Smooth muscle cell (in vitro differentiated cells): ENCODE data around the gene GOLGA8B. TPM values are rescaled to one million over a fixed set of nuclear protein-coding genes. Genes with fewer than 3 reads are reported as not detected.
"Not testable (repeated sequence)": the region's sequence is repeated elsewhere in the genome, so short reads cannot be mapped to it uniquely, and the experiment has no call there.

Experiments used
- DNase-seq: peaks from one replicate; lab custom pipeline; 2025; ENCODE audit not compliant: unreplicated experiment; lab: John Stamatoyannopoulos, UW
- H2AFZ ChIP-seq: fragments of 200-600 bp; sonication (generic); 2 replicates; pipeline ENCODE4 v1.6.0; 2016; ENCODE audit warnings: antibody characterized with exemption, low read depth, mild to moderate bottlenecking
- H3F3A ChIP-seq: fragments of 200-600 bp; sonication (generic); 2 replicates; pipeline ENCODE4 v1.6.0; 2017; ENCODE audit warnings: antibody characterized with exemption, low read depth
- H3K27ac ChIP-seq: fragments of 200-600 bp; sonication (generic); 2 replicates; pipeline ENCODE4 v1.5.1; 2016; ENCODE audit warnings: low read depth, mild to moderate bottlenecking
- H3K27me3 ChIP-seq: fragments of 200-600 bp; sonication (generic); 2 replicates; pipeline ENCODE4 v1.6.1; 2016; ENCODE audit warnings: low read depth, mild to moderate bottlenecking
- H3K36me3 ChIP-seq: fragments of 200-600 bp; sonication (generic); 2 replicates; pipeline ENCODE4 v1.5.1; 2016; ENCODE audit warnings: low read depth
- H3K4me1 ChIP-seq: fragments of 200-600 bp; sonication (generic); 2 replicates; pipeline ENCODE4 v1.5.1; 2016; ENCODE audit warnings: low read depth
- H3K4me2 ChIP-seq: fragments of 200-600 bp; sonication (generic); 2 replicates; pipeline ENCODE4 v1.6.0; 2016; ENCODE audit warnings: mild to moderate bottlenecking
- H3K4me3 ChIP-seq: fragments of 200-600 bp; sonication (generic); 2 replicates; pipeline ENCODE4 v1.5.1; 2016; ENCODE audit warnings: mild to moderate bottlenecking
- H3K79me2 ChIP-seq: fragments of 200-600 bp; sonication (generic); 2 replicates; pipeline ENCODE4 v1.6.0; 2016; ENCODE audit warnings: low read depth, mild to moderate bottlenecking
- H3K9ac ChIP-seq: fragments of 200-600 bp; sonication (generic); 2 replicates; pipeline ENCODE4 v1.6.0; 2016; ENCODE audit warnings: low read depth
- H3K9me3 ChIP-seq: fragments of 200-600 bp; sonication (generic); replicated peaks from 2 replicates; pipeline ENCODE4 v1.5.1; 2016; ENCODE audit warnings: low read depth
- H4K20me1 ChIP-seq: fragments of 200-600 bp; sonication (generic); 2 replicates; pipeline ENCODE4 v1.6.0; 2016; ENCODE audit warnings: low read depth
- CTCF ChIP-seq: fragments of 200-600 bp; sonication (generic); IDR thresholded peaks from 2 replicates; pipeline ENCODE4 v1.5.1; 2017; ENCODE audit warnings: borderline replicate concordance, mild to moderate bottlenecking, antibody characterized with exemption; ENCODE audit not compliant: insufficient read depth, poor library complexity, severe bottlenecking
- WGBS: methylation state at CpG from one replicate; pipeline ENCODE4 v1.1.7; 2016; ENCODE audit warnings: low lambda C conversion rate; 5-methylcytosine and 5-hydroxymethylcytosine counted together
- polyA plus RNA-seq: library from polyadenylated mRNA; unstranded; fragments of >200 nt; fragmentation: Nextera tagmentation; extraction: Ambion mirVana; gene quantifications from 2 replicates; pipeline ENCODE4 v1.2.1, GENCODE V29; 2016
- total RNA-seq: library from RNA; depleted of rRNA; stranded (reverse); fragments of >200 nt; gene quantifications from 2 replicates; pipeline ENCODE4 v1.2.3, GENCODE V29; 2014

Gene GOLGA8B, protein sequence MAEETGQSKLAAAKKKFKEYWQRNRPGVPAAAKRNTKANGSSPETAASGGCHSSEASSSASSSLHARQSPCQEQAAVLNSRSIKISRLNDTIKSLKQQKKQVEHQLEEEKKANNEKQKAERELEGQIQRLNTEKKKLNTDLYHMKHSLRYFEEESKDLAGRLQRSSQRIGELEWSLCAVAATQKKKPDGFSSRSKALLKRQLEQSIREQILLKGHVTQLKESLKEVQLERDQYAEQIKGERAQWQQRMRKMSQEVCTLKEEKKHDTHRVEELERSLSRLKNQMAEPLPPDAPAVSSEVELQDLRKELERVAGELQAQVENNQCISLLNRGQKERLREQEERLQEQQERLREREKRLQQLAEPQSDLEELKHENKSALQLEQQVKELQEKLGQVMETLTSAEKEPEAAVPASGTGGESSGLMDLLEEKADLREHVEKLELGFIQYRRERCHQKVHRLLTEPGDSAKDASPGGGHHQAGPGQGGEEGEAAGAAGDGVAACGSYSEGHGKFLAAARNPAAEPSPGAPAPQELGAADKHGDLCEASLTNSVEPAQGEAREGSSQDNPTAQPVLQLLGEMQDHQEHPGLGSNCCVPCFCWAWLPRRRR
- 31.4 and 40.3 TPM in 2 replicates for total RNA-seq
- 23.0 and 43.3 TPM in 2 replicates for polyA plus RNA-seq

- no peak for DNase-seq
- H3K27ac ChIP-seq = no peak within 1 kb of the TSS
- no peaks in the 10 kb centered on the region for H3F3A ChIP-seq
- H3K4me1 ChIP-seq = peaks cover 7% of the 10 kb centered on the region
- peak within 1 kb of the TSS; percentile 37 for H3K9ac ChIP-seq
- H3K36me3 ChIP-seq = no peaks in the 10 kb centered on the region
- H3K27me3 ChIP-seq = no peaks in the 10 kb centered on the region
- H2AFZ ChIP-seq = peak within 1 kb of the TSS; percentile 98
- H3K4me2 ChIP-seq = peak within 1 kb of the TSS; percentile 92
- WGBS = 1% methylated on average over 87 of the region's 101 CpGs
- no peaks in the 10 kb centered on the region for H3K79me2 ChIP-seq
- no peaks in the 10 kb centered on the region for H4K20me1 ChIP-seq
- TF ChIP-seq CTCF = no peak
- H3K4me3 ChIP-seq = peak within 1 kb of the TSS; percentile 72
- H3K9me3 ChIP-seq = no peaks in the 10 kb centered on the region
Measured at GRCh38 chr15:34583399-34584329, at the start of gene GOLGA8B. TSS of gene GOLGA8B (minus strand) at chr15:34583651. CDS start at chr15:34535912, 47,739 bp downstream.

- DNase-seq, H3K36me3 ChIP-seq, H3F3A ChIP-seq, H3K27ac ChIP-seq, H2AFZ ChIP-seq, H3K27me3 ChIP-seq, H3K9ac ChIP-seq, H3K4me3 ChIP-seq, H4K20me1 ChIP-seq, H3K79me2 ChIP-seq, H3K4me1 ChIP-seq, H3K4me2 ChIP-seq, H3K9me3 ChIP-seq: not testable (repeated sequence)
- 76% methylated on average over 3 of the region's 3 CpGs for WGBS
Measured at GRCh38 chr15:34633165-34633564, 49.7 kb upstream of the GOLGA8B start.

GRCh38 chr15:34628577-34629152 lies 45.2 kb upstream of the GOLGA8B start:
- no peak for DNase-seq

More at GRCh38 chr15:34628577-34629152, 45.2 kb upstream of the GOLGA8B start:
- Histone ChIP-seq H4K20me1 (no peaks in the 10 kb centered on the region), H3K4me1 (no peaks in the 10 kb centered on the region), H3K9ac (no peak overlapping the region), H3K4me2 (no peak overlapping the region), H3K9me3 (no peaks in the 10 kb centered on the region), H3K4me3 (no peak overlapping the region), H2AFZ (no peak overlapping the region), H3K27me3 (peaks cover 4% of the 10 kb centered on the region), H3K27ac (no peak overlapping the region), H3K36me3 (no peaks in the 10 kb centered on the region), H3F3A (no peaks in the 10 kb centered on the region), H3K79me2 (no peaks in the 10 kb centered on the region)
- no peak for TF ChIP-seq CTCF
- 65% methylated on average over 2 of the region's 2 CpGs for WGBS
